Activated CD8-positive, alpha-beta memory T cell treated with anti-CD3 and anti-CD28 coated beads for 36 hours (primary cell): ENCODE data around the gene GNAT2. TPM values are rescaled to one million over a fixed set of nuclear protein-coding genes. Genes with fewer than 3 reads are reported as not detected.
"Not testable (repeated sequence)": the region's sequence is repeated elsewhere in the genome, so short reads cannot be mapped to it uniquely, and the experiment has no call there.

Source experiments
- CTCF ChIA-PET: fragments of 350-600 bp; sonication (Branson Sonifier 250); formaldehyde crosslinking; loops from one replicate; lab custom pipeline; 2021; ENCODE audit warnings: antibody characterized with exemption; lab: Charles Lee
- POLR2A ChIA-PET: fragments of 350-600 bp; sonication (Branson Sonifier 250); formaldehyde crosslinking; loops from one replicate; lab custom pipeline; 2021; ENCODE audit warnings: antibody characterized with exemption; lab: Charles Lee
- total RNA-seq, 2 experiments: library from RNA; stranded (reverse); gene quantifications; one replicate each; pipeline ENCODE4 v1.2.3, GENCODE V29; 2021

The GNAT2 gene
- 1 to 10 TPM; 1.3 to 1.4 TPM for total RNA-seq

- ChIA-PET POLR2A (interaction anchor here (1.3 to 2.6 kb wide), 4 partner anchors 68 to 137 kb away, joined by 4 to 22 read pairs (median 4); partner anchors contain the start of gene GNAI3), CTCF (interaction anchor here (0.8 to 2.3 kb wide), 8 partner anchors 19 to 410 kb away, joined by 3 to 12 read pairs (median 4); partner anchors contain the start of genes AHCYL1 and GNAI3)
Observed at GRCh38 chr1:109619576-109620400, at the start of gene GNAT2, which contains the start of gene AMPD2. Gene GNAT2, minus strand, starts transcription at chr1:109619616. Its CDS starts 6,746 bp downstream, at chr1:109612870. Gene AMPD2, plus strand, starts transcription at chr1:109619837. Its CDS starts 1,339 bp downstream, at chr1:109621176.

GRCh38 chr1:109668123-109668775 lies 48.8 kb upstream of the GNAT2 start:
- ChIA-PET CTCF (interaction anchor here (0.9 to 1.4 kb wide), 3 partner anchors 25 to 109 kb away, joined by 3 read pairs; no protein-coding TSS in a partner anchor), POLR2A (no interaction called here)

GRCh38 chr1:109667452-109668122 lies 48.2 kb upstream of the GNAT2 start, which contains the start of gene GSTM2:
Gene GSTM2, plus strand, starts transcription at chr1:109668057. Its CDS starts 59 bp downstream, at chr1:109668116.
- ChIA-PET CTCF (interaction anchor here (0.9 to 1.4 kb wide), 2 partner anchors 24 to 109 kb away, joined by 3 read pairs; no protein-coding TSS in a partner anchor), POLR2A (no interaction called here)

GRCh38 chr1:109664671-109665070 lies 45.3 kb upstream of the GNAT2 start:
- ChIA-PET POLR2A (no interaction called here), CTCF (no interaction called here)

GRCh38 chr1:109661391-109661790 lies 42.0 kb upstream of the GNAT2 start:
- ChIA-PET CTCF (interaction anchor here (2.7 kb wide), 1 partner anchor 21 kb away, joined by 9 read pairs; no protein-coding TSS in a partner anchor), POLR2A (no interaction called here)

- POLR2A ChIA-PET, result not testable (repeated sequence)
- CTCF ChIA-PET, result interaction anchor here (2.7 kb wide), 1 partner anchor 20 kb away, joined by 9 read pairs; no protein-coding TSS in a partner anchor
Observed at GRCh38 chr1:109660691-109661026, 41.2 kb upstream of the GNAT2 start.

GRCh38 chr1:109659997-109660690 lies 40.7 kb upstream of the GNAT2 start:
- POLR2A ChIA-PET, result no interaction called here
- CTCF ChIA-PET, result no interaction called here

GRCh38 chr1:109659145-109659544 lies 39.7 kb upstream of the GNAT2 start:
- POLR2A ChIA-PET, result no interaction called here
- CTCF ChIA-PET, result no interaction called here

- CTCF ChIA-PET, result no interaction called here
Observed at GRCh38 chr1:109658533-109659042, 39.2 kb upstream of the GNAT2 start.

GRCh38 chr1:109657970-109658369 lies 38.6 kb upstream of the GNAT2 start:
- ChIA-PET CTCF (no interaction called here), POLR2A (no interaction called here)

More at GRCh38 chr1:109658533-109659042, 39.2 kb upstream of the GNAT2 start:
- POLR2A ChIA-PET, result no interaction called here

GRCh38 chr1:109657395-109657794 lies 38.0 kb upstream of the GNAT2 start:
- CTCF ChIA-PET, result interaction anchor here (1.2 to 9.1 kb wide), 2 partner anchors 17 to 327 kb away, joined by 3 to 66 read pairs; partner anchors contain the start of gene AHCYL1
- POLR2A ChIA-PET, result no interaction called here

- ChIA-PET CTCF (interaction anchor here (0.5 to 9.1 kb wide), 7 partner anchors 13 to 813 kb away, joined by 3 to 66 read pairs (median 3); partner anchors contain the start of genes AHCYL1 and EPS8L3), POLR2A (interaction anchor here (0.8 kb wide), 1 partner anchor 16 kb away, joined by 3 read pairs; no protein-coding TSS in a partner anchor)
Observed at GRCh38 chr1:109655615-109656519, 36.5 kb upstream of the GNAT2 start, which contains the start of gene GSTM4. Gene GSTM4, plus strand, starts transcription at chr1:109656099. Its CDS starts 291 bp downstream, at chr1:109656390.

GRCh38 chr1:109654519-109654918 lies 35.1 kb upstream of the GNAT2 start:
- ChIA-PET CTCF (interaction anchor here (0.7 to 9.1 kb wide), 4 partner anchors 15 to 331 kb away, joined by 3 to 66 read pairs (median 4); no protein-coding TSS in a partner anchor), POLR2A (no interaction called here)

GRCh38 chr1:109653306-109653705 lies 33.9 kb upstream of the GNAT2 start:
- CTCF ChIA-PET, result interaction anchor here (1.8 to 9.1 kb wide), 3 partner anchors 10 to 331 kb away, joined by 6 to 66 read pairs (median 8); partner anchors contain the start of gene AHCYL1
- POLR2A ChIA-PET, result no interaction called here

GRCh38 chr1:109652402-109652801 lies 33.0 kb upstream of the GNAT2 start:
- CTCF ChIA-PET, result interaction anchor here (1.8 to 9.1 kb wide), 3 partner anchors 9 to 332 kb away, joined by 6 to 66 read pairs (median 8); partner anchors contain the start of gene AHCYL1
- POLR2A ChIA-PET, result no interaction called here

- ChIA-PET POLR2A (no interaction called here), CTCF (interaction anchor here (0.6 to 9.1 kb wide), 5 partner anchors 11 to 378 kb away, joined by 3 to 66 read pairs (median 5); partner anchors contain the start of gene AHCYL1)
Observed at GRCh38 chr1:109650609-109651008, 31.2 kb upstream of the GNAT2 start.
